Nephron progenitor cell (in vitro differentiated cells): ENCODE results near the gene IFI35.

ENCODE experiments used
- DNase-seq: peaks from one replicate; pipeline ENCODE4 v3.0.0; 2021
- H3K27ac Mint-ChIP-seq: 2 replicates; pipeline ENCODE4 v1.8.0; 2021; ENCODE audit warnings: mild to moderate bottlenecking, moderate library complexity, mixed read lengths
- H3K27me3 Mint-ChIP-seq: 2 replicates; pipeline ENCODE4 v1.8.0; 2021; ENCODE audit warnings: mild to moderate bottlenecking, low read depth, mixed read lengths; ENCODE audit not compliant: poor library complexity
- H3K36me3 Mint-ChIP-seq: 2 replicates; pipeline ENCODE4 v1.8.0; 2021; ENCODE audit warnings: low read depth, mixed read lengths
- H3K4me1 Mint-ChIP-seq: 2 replicates; pipeline ENCODE4 v1.8.0; 2021; ENCODE audit warnings: mixed read lengths
- H3K4me3 Mint-ChIP-seq: 2 replicates; pipeline ENCODE4 v1.8.0; 2021; ENCODE audit warnings: mild to moderate bottlenecking, moderate library complexity, mixed read lengths
- H3K9me3 Mint-ChIP-seq: 2 replicates; pipeline ENCODE4 v1.8.0; 2021; ENCODE audit warnings: mild to moderate bottlenecking, moderate library complexity, mixed read lengths
- TF ChIP-seq, protein P1 (sequence below): fragments of 200-600 bp; sonication (generic); IDR thresholded peaks from 2 replicates; pipeline ENCODE4 v1.5.0; 2021; ENCODE audit warnings: antibody characterized with exemption

Gene IFI35

DNA sequence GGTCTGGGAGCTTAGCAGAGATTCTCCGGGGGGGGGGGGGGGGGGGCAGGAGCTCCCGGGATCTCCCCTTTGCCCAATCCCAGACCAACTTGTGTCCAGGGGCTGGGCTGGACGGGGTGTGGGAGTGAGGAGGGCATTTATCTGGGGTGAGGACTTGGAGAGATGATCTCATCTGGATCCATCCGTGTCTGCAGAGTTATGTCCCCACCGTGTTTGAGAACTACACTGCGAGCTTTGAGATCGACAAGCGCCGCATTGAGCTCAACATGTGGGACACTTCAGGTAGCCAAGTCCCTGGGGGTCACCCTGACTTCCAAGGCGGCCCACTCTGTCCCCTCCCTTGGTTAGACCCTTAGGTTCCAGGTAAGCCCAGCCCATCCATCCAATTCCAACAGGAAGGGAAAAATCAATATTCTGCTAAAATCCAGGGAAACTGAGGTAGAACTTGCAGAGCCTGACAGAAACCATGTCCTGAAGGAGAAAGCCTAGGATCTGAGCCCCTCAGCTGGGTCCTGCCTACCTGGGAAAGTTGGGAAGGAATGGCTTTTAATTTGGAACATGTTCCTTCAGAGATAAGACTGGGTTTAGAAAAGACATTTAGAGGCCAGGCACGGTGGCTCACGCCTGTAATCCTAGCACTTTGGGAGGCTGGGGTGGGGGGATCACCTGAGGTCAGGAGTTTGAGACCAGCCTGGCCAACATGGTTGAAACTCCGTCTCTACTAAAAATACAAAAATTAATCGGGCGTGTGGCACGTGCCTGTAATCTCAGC, 19.4 kb downstream of the IFI35 start:
- H3K27ac Mint-ChIP-seq = no peak overlapping the region
- H3K9me3 Mint-ChIP-seq = no peaks in the 10 kb centered on the region

DNA sequence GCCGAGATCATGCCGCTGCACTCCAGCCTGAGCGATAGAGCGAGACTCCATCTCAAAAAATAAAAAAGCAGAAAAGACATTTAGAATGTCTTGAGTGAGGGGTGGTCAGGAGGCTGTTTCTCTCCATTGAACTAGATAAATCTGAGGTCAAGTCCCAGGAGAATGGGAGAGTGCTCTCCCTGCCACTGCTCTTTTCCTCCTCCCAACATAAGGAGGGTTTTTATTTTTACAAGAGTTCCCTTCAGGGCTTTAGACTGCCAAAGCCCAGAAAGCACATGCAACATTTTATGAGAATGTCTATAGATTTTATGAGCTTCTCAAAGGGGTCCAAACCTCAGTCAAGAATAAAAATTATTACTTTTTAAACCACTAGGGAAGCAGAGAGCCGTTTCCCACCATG, 20.0 kb downstream of the IFI35 start:
- no peak overlapping the region for H3K27ac Mint-ChIP-seq
- peak overlapping the region; percentile 65 for H3K4me3 Mint-ChIP-seq

More for the DNA sequence above, 19.4 kb downstream of the IFI35 start:
- peak overlapping the region; percentile 92 for H3K4me3 Mint-ChIP-seq
- H3K36me3 Mint-ChIP-seq = no peaks in the 10 kb centered on the region
- TF ChIP-seq, protein P1, sequence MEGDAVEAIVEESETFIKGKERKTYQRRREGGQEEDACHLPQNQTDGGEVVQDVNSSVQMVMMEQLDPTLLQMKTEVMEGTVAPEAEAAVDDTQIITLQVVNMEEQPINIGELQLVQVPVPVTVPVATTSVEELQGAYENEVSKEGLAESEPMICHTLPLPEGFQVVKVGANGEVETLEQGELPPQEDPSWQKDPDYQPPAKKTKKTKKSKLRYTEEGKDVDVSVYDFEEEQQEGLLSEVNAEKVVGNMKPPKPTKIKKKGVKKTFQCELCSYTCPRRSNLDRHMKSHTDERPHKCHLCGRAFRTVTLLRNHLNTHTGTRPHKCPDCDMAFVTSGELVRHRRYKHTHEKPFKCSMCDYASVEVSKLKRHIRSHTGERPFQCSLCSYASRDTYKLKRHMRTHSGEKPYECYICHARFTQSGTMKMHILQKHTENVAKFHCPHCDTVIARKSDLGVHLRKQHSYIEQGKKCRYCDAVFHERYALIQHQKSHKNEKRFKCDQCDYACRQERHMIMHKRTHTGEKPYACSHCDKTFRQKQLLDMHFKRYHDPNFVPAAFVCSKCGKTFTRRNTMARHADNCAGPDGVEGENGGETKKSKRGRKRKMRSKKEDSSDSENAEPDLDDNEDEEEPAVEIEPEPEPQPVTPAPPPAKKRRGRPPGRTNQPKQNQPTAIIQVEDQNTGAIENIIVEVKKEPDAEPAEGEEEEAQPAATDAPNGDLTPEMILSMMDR = no peak
- H3K27me3 Mint-ChIP-seq = no peaks in the 10 kb centered on the region
- DNase-seq = no peak
- peaks cover 61% of the 10 kb centered on the region for H3K4me1 Mint-ChIP-seq

DNA sequence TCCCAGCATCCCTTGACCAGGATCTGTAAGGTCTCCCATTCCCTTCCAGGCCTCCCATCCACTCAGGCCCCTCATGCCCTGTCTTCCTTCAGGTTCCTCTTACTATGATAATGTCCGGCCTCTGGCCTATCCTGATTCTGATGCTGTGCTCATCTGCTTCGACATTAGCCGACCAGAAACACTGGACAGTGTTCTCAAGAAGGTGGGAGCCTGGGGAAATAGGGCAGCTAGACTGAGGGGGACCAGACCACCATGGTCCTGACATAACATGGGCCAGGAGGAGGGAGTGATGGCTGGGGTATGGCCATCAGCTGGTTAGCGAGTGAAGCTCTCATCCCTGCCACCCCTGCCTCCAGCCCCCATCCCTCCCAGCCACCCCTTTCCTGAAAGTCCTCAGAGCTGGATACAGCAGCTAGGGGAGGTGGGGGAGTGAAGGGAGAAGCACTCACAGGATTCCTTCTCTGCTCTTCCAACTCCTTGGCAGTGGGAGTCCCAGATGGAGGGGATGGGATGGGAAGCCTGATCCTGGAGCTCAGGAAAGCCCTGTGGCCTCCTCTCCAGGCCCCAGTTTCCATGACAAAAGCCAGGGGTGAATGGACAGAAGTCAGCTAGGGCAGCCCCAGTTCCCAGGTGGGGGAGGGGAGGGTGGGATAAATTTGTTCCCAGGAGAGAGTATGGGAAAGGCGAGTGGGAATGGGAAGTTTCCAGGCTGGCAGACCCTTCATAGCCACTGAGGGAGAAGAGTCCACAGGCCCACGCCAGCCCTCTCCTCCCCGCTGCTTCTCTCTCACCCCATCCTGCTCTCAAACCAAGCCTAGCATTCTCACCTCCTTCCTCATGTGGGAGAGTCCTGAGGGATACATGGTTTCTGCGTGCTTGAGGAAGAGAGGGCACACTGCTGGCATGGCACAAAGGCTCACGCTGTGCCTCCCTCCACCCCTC, 20.8 kb downstream of the IFI35 start:
- Mint-ChIP-seq H3K27ac (no peak overlapping the region), H3K27me3 (no peaks in the 10 kb centered on the region), H3K4me1 (peaks cover 61% of the 10 kb centered on the region), H3K36me3 (no peaks in the 10 kb centered on the region), H3K9me3 (no peaks in the 10 kb centered on the region), H3K4me3 (peak overlapping the region; percentile 65)
- TF ChIP-seq, protein P1 = no peak
- no peak for DNase-seq

More for the DNA sequence above, 20.0 kb downstream of the IFI35 start:
- no peaks in the 10 kb centered on the region for H3K36me3 Mint-ChIP-seq
- no peak for DNase-seq
- TF ChIP-seq, protein P1 = no peak
- no peaks in the 10 kb centered on the region for H3K9me3 Mint-ChIP-seq
- H3K27me3 Mint-ChIP-seq = no peaks in the 10 kb centered on the region
- H3K4me1 Mint-ChIP-seq = peaks cover 60% of the 10 kb centered on the region

DNA sequence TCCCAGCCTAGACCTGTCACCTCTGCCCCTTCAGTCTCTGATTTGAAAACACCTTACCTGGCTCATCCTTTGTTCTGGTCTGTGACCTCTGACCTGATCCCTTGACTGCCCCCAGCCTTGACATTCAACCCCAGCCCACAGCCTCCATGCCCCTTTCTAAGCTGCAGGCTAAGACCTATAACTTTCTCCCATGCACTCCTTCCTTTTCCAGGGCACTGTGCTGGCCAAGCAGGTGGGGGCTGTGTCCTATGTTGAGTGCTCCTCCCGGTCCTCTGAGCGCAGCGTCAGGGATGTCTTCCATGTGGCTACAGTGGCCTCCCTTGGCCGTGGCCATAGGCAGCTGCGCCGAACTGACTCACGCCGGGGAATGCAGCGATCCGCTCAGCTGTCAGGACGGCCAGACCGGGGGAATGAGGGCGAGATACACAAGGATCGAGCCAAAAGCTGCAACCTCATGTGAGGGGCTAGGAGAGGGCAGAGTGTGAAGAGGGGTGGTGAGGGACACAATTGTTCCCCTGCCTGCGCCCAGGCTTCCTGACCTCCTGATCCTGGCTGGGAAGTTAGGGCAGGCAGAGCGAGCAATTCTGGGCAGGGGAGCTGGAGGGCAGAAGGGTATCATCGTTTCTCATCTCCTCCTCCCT, 21.8 kb downstream of the IFI35 start:
- no peaks in the 10 kb centered on the region for H3K9me3 Mint-ChIP-seq
- H3K27me3 Mint-ChIP-seq = no peaks in the 10 kb centered on the region
- peak overlapping the region; percentile 28 for H3K27ac Mint-ChIP-seq
- DNase-seq = no peak
- no peaks in the 10 kb centered on the region for H3K36me3 Mint-ChIP-seq
- H3K4me1 Mint-ChIP-seq = peaks cover 64% of the 10 kb centered on the region
- TF ChIP-seq, protein P1 = no peak
- H3K4me3 Mint-ChIP-seq = peak overlapping the region; percentile 56

DNA sequence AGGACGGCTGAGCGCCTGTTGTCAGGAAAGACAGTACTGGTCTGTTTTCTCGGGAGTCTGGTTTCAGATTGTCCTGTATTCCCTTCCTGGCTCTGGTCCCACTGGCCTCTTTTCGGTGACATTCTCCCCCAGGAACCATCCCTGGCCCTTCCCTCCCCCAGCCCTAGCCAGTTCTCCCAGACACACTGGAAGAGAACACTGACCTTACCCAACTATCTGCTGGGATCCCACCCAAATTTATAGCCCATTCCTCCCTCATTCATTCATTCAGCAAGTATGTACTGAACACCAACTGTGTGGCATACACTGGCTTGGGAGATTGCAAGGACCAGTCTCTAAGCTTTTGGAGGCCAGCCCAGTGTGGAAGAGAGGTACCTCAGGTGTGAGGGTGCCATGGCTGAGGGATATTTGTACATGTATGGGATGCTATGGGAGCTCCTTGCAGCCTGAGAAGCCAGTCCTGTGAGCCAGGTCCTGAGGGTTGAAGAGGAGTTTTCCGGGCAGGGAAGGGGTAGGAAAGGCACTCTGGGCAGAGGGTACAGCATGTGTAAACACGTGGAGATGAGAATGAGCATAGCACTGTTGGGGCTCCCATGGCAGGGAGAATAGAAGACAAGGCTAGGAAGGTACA, 23.7 kb downstream of the IFI35 start:
- Mint-ChIP-seq H3K4me1 (peaks cover 74% of the 10 kb centered on the region), H3K9me3 (no peaks in the 10 kb centered on the region), H3K4me3 (no peak overlapping the region), H3K27ac (peak overlapping the region; percentile 65), H3K27me3 (peaks cover 2% of the 10 kb centered on the region), H3K36me3 (no peaks in the 10 kb centered on the region)
- TF ChIP-seq, protein P1 = no peak
- no peak for DNase-seq
